ENCODE measurements around the gene RTN4RL1. TPM values are rescaled to one million over a fixed set of nuclear protein-coding genes. Genes with fewer than 3 reads are reported as not detected.

The RTN4RL1 gene
- total and polyA plus RNA-seq, 7 donors: under 0.01 to 0.71 (median 0.48) TPM; not detected in 1

GRCh38 chr17:2044263-2044894 is 19.2 kb upstream of the RTN4RL1 start:
- intact Hi-C loops (cut with DNase I): loop anchor here (5.0 kb wide), 2 partner anchors 137 to 327 kb away; no protein-coding TSS in a partner anchor
- H3K36me3 ChIP-seq: peaks cover 0 to 27% (median 6%) of the 10 kb centered on the region in 4 donors
- no peaks in the 10 kb centered on the region for H3K9me3 ChIP-seq
- peaks cover 0 to 40% (median 40%) of the 10 kb centered on the region in 4 donors for H3K4me1 ChIP-seq
- 93 to 95% methylated on average over 5 of the region's 5 CpGs for WGBS, 2 donors
- TF ChIP-seq CTCF (IDR thresholded peaks at IDR 0.05) (no peak), EP300 (IDR thresholded peaks at IDR 0.05) (no peak), POLR2AphosphoS5 (IDR thresholded peaks at IDR 0.05) (no peak), POLR2A (IDR thresholded peaks at IDR 0.05) (no peak)
- no peak for DNase-seq
- H3K4me3 ChIP-seq: no peak overlapping the region
- H3K27ac ChIP-seq: peak overlapping the region in 2 of 4 donors; percentile 23 to 90
- H3K27me3 ChIP-seq: peaks cover 0 to 5% (median 0%) of the 10 kb centered on the region in 3 donors

- Histone ChIP-seq H3K27me3 (peaks cover 0 to 4% (median 0%) of the 10 kb centered on the region in 3 donors), H3K27ac (peak overlapping the region in 2 of 4 donors; percentile 13 to 90), H3K4me1 (peaks cover 0 to 34% (median 34%) of the 10 kb centered on the region in 4 donors), H3K36me3 (peaks cover 0 to 28% (median 6%) of the 10 kb centered on the region in 4 donors), H3K9me3 (no peaks in the 10 kb centered on the region), H3K4me3 (no peak overlapping the region)
- TF ChIP-seq POLR2A (IDR thresholded peaks at IDR 0.05): no peak
- TF ChIP-seq EP300 (IDR thresholded peaks at IDR 0.05): no peak
- no peak for TF ChIP-seq CTCF (IDR thresholded peaks at IDR 0.05)
- no peak for TF ChIP-seq POLR2AphosphoS5 (IDR thresholded peaks at IDR 0.05)
- WGBS, 2 donors: 90 to 93% methylated on average over 6 of the region's 6 CpGs
- no peak for DNase-seq
- intact Hi-C loops (cut with DNase I): loop anchor here (5.0 kb wide), 2 partner anchors 136 to 326 kb away; no protein-coding TSS in a partner anchor
These were observed 18.7 kb upstream of the RTN4RL1 start for GRCh38 chr17:2043785-2044184.

GRCh38 chr17:2042933-2043332 is 17.8 kb upstream of the RTN4RL1 start:
- Histone ChIP-seq H3K4me1 (peaks cover 0 to 31% (median 30%) of the 10 kb centered on the region in 4 donors), H3K4me3 (peak overlapping the region in 3 of 4 donors; percentile 71 to 79 (median 74)), H3K9me3 (no peaks in the 10 kb centered on the region), H3K27ac (peak overlapping the region; percentile 82 to 94 (median 88)), H3K36me3 (peaks cover 0 to 36% (median 8%) of the 10 kb centered on the region in 4 donors), H3K27me3 (no peaks in the 10 kb centered on the region)
- intact Hi-C loops (cut with DNase I): loop anchor here (5.0 kb wide), 2 partner anchors 136 to 326 kb away; no protein-coding TSS in a partner anchor
- no peak for TF ChIP-seq EP300 (IDR thresholded peaks at IDR 0.05)
- TF ChIP-seq POLR2A (IDR thresholded peaks at IDR 0.05): no peak
- TF ChIP-seq POLR2AphosphoS5 (IDR thresholded peaks at IDR 0.05): no peak
- no peak for TF ChIP-seq CTCF (IDR thresholded peaks at IDR 0.05)
- WGBS, 2 donors: 87 to 89% methylated on average over 5 of the region's 5 CpGs
- no peak for DNase-seq

GRCh38 chr17:2042390-2042847 is 17.3 kb upstream of the RTN4RL1 start:
- intact Hi-C loops (cut with DNase I): loop anchor here (5.0 kb wide), 2 partner anchors 135 to 325 kb away; no protein-coding TSS in a partner anchor
- Histone ChIP-seq H3K27me3 (no peaks in the 10 kb centered on the region), H3K4me3 (peak overlapping the region; percentile 60 to 79 (median 72)), H3K27ac (peak overlapping the region; percentile 82 to 94 (median 88)), H3K36me3 (peaks cover 0 to 41% (median 9%) of the 10 kb centered on the region in 4 donors), H3K4me1 (peaks cover 0 to 31% (median 30%) of the 10 kb centered on the region in 4 donors), H3K9me3 (no peaks in the 10 kb centered on the region)
- 18 to 22% methylated on average over 17 of the region's 17 CpGs for WGBS, 2 donors
- DNase-seq: no peak
- TF ChIP-seq POLR2AphosphoS5 (IDR thresholded peaks at IDR 0.05) (no peak), CTCF (IDR thresholded peaks at IDR 0.05) (peak in 1 of 4 experiments; percentile 11), POLR2A (IDR thresholded peaks at IDR 0.05) (no peak), EP300 (IDR thresholded peaks at IDR 0.05) (no peak)
